ENCODE data around the gene UBN1.

Gene UBN1

GRCh38 chr16:4839942-4840341 lies 7.3 kb upstream of the UBN1 start:
- DNase-seq (ENCODE audit: low spot score): no peak
- ChIA-PET CTCF (no interaction called here), POLR2A (ENCODE audit: low non-redundant PET) (no interaction called here)
- TF ChIP-seq CTCF (conservative IDR thresholded peaks at IDR 0.05; ENCODE audit: low read depth): no peak
- H3K27ac ChIP-seq: no peak overlapping the region

GRCh38 chr16:4840984-4841383 lies 6.3 kb upstream of the UBN1 start:
- ChIA-PET POLR2A (ENCODE audit: low non-redundant PET) (interaction anchor here (0.7 kb wide), 1 partner anchor 33 kb away, joined by 7 read pairs; no protein-coding TSS in a partner anchor), CTCF (no interaction called here)
- no peak for DNase-seq (ENCODE audit: low spot score)
- no peak overlapping the region for H3K27ac ChIP-seq
- TF ChIP-seq CTCF (conservative IDR thresholded peaks at IDR 0.05; ENCODE audit: low read depth): no peak

GRCh38 chr16:4846503-4846900 lies 779 bp upstream of the UBN1 start:
- POLR2A ChIA-PET (ENCODE audit: low non-redundant PET): no interaction called here
- CTCF ChIA-PET: no interaction called here
- no peak for TF ChIP-seq CTCF (conservative IDR thresholded peaks at IDR 0.05; ENCODE audit: low read depth)
- peak overlapping the region; percentile 92 for H3K27ac ChIP-seq
- peak; percentile 24 for DNase-seq (ENCODE audit: low spot score)

DNA sequence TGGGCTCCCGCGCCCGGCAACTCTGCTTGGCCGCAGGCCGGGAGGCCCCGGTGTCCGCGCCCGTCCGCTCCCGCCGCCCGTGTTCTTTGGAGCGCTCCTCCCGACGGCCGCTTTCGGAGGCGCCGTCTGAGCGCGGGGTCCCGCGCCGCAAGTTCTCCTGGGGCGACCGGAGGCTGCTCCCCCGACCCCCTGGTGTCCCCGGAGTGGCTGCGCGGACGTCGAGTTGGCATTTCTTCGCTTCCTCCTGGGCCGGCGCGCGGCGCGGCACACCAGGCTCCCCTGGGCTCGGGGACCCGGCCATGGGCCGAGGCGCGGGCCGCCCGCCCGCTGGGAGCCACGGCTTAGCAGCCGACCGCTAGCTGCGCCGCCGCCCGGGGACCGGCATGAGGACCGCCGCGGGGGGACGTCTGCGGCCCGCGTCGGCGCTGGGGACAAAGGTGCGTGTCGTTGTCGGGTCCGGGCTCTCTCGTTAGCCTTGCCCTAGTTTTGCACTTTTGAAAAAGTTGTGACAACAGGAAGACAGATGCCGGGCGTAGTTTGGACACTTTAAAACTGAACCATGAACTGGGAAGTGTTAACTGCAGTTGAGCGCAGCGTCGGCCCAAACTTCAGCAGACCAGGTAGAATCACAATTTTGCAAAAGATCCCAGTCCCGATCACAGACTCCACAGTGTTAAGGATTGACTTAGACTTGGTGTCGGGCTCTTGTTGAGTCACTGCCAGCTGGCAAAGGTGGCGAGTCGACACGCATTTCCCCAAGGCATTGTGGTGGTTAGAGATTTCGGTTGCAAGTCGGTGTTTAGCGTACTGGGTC lies 700 bp downstream of the UBN1 start:
- H3K27ac ChIP-seq: peak overlapping the region; percentile 92
- TF ChIP-seq CTCF (conservative IDR thresholded peaks at IDR 0.05; ENCODE audit: low read depth): no peak
- DNase-seq (ENCODE audit: low spot score): peak; percentile 67
- ChIA-PET CTCF (interaction anchor here (0.6 to 0.7 kb wide), 2 partner anchors 77 to 342 kb away, joined by 3 to 6 read pairs; no protein-coding TSS in a partner anchor), POLR2A (ENCODE audit: low non-redundant PET) (no interaction called here)

DNA sequence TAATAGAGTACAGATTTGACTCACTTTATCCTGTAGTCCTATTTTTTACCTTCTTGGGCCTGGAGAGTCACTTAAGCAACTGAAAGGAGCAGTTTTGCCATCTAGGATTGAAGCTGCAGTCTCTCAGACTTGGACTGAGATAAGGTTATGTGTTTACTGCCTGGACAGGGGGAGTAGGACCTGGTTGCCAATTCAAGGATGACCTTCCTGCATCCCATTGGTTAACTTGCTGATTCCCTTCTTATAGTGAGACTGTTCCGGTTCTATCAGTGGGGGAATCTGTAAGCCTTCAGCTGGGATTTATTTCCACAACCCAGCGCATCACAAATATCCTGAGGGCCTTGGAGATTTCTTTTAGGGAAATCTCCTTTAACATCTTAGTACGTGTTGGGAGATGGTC lies 2.9 kb downstream of the UBN1 start:
- CTCF ChIA-PET: interaction anchor here (0.6 kb wide), 1 partner anchor 303 kb away, joined by 3 read pairs; no protein-coding TSS in a partner anchor
- no peak for DNase-seq (ENCODE audit: low spot score)
- TF ChIP-seq CTCF (conservative IDR thresholded peaks at IDR 0.05; ENCODE audit: low read depth): no peak
- no peak overlapping the region for H3K27ac ChIP-seq
- POLR2A ChIA-PET (ENCODE audit: low non-redundant PET): no interaction called here

DNA sequence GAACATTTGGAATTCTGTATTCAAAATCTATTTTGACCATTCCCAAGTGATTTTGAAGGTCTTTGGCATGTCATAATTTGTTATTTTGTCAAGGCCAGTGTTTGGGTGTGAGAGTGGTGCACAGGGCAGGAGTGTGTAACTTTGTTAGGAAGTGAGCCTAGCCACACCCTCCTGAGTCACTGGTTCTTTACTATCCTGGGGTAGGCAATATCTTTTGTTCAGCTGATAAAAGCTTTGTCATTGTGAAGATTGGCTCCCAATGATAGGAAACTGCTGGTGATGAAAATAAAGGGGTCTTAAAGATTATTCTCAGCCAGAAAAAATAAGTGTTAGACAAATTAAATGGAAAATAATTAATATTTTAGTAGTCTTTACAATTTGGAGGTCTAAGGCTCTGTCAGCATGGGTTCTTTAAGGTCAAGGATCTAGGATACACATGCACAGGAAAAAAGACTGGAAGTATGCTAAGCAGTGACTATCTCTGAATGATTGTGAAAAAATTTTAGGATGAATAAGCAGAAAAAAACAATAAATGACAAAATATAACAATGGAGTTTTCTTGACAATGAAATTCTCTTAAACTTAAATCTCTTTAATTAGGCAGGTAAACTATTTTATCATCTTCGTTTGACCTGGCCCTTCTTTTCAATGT lies 5.1 kb downstream of the UBN1 start:
- POLR2A ChIA-PET (ENCODE audit: low non-redundant PET): no interaction called here
- peak; percentile 68 for DNase-seq (ENCODE audit: low spot score)
- H3K27ac ChIP-seq: peak overlapping the region; percentile 56
- CTCF ChIA-PET: no interaction called here
- TF ChIP-seq CTCF (conservative IDR thresholded peaks at IDR 0.05; ENCODE audit: low read depth): no peak
